Activated T-cell treated with anti-CD3 and anti-CD28 coated beads, Interleukin-2, amount 50 U/mL, for 72 hours (primary cell): ENCODE measurements around the gene RASGRF1. TPM values are rescaled to one million over a fixed set of nuclear protein-coding genes. Genes with fewer than 3 reads are reported as not detected.

Source experiments
- ATAC-seq, 2 donors: fragments of 150-1000 bp; cut with Tn5 transposase; replicated peaks in 1 of 2; 2 replicates each; pipeline ENCODE4 v1.10.0; 2021; ENCODE audit warnings: moderate library complexity in 2 of 2, mild to moderate bottlenecking in 1 of 2
- DNase-seq, 2 donors: peaks; one replicate each; pipeline ENCODE4 v3.0.0; 2021 to 2022; ENCODE audit warnings: mixed read lengths in 1 of 2
- H3K27ac Mint-ChIP-seq: one replicate; pipeline ENCODE4 v1.8.0; 2022; ENCODE audit warnings: mild to moderate bottlenecking, moderate library complexity, mixed read lengths
- H3K27me3 Mint-ChIP-seq: one replicate; pipeline ENCODE4 v1.8.0; 2022; ENCODE audit warnings: low read depth, mixed read lengths
- H3K36me3 Mint-ChIP-seq, 2 donors: one replicate each; pipeline ENCODE4 v1.8.0; 2022; ENCODE audit warnings: mixed read lengths in 2 of 2, mild to moderate bottlenecking in 1 of 2; ENCODE audit not compliant: insufficient read depth in 2 of 2
- H3K4me1 Mint-ChIP-seq: one replicate; pipeline ENCODE4 v1.8.0; 2022; ENCODE audit warnings: low read depth, mixed read lengths
- H3K4me3 Mint-ChIP-seq, 2 donors: one replicate each; pipeline ENCODE4 v1.8.0; 2022; ENCODE audit warnings: mild to moderate bottlenecking in 2 of 2, mixed read lengths in 2 of 2, moderate library complexity in 2 of 2
- H3K9me3 Mint-ChIP-seq, 2 donors: one replicate each; pipeline ENCODE4 v1.8.0; 2022; ENCODE audit warnings: mixed read lengths in 2 of 2
- total RNA-seq, 2 donors: library from RNA; stranded (reverse); gene quantifications; one replicate each; pipeline ENCODE4 v1.2.3, GENCODE V29; 2022

RASGRF1 gene
- total RNA-seq = not detected

GRCh38 chr15:79090487-79091203 lies at the start of gene RASGRF1:
Gene RASGRF1, minus strand, starts transcription at chr15:79090780. Its CDS starts 282 bp downstream, at chr15:79090498.
- peak within 1 kb of the TSS; percentile 25 to 63 for H3K4me3 Mint-ChIP-seq

GRCh38 chr15:79136434-79137046 lies 46.0 kb upstream of the RASGRF1 start:
- peaks cover 49% of the 10 kb centered on the region for H3K27me3 Mint-ChIP-seq
- H3K4me1 Mint-ChIP-seq = no peaks in the 10 kb centered on the region
- ATAC-seq = no peak
- H3K36me3 Mint-ChIP-seq = peaks cover 0 to 1% of the 10 kb centered on the region in 2 donors
- H3K4me3 Mint-ChIP-seq = no peak overlapping the region
- no peak for DNase-seq
- H3K27ac Mint-ChIP-seq = no peak overlapping the region
- H3K9me3 Mint-ChIP-seq = no peaks in the 10 kb centered on the region

More at GRCh38 chr15:79090487-79091203, at the start of gene RASGRF1:
- Mint-ChIP-seq H3K27ac (no peak within 1 kb of the TSS), H3K27me3 (peaks cover 62% of the 10 kb centered on the region), H3K4me1 (peaks cover 8% of the 10 kb centered on the region), H3K36me3 (peaks cover 0 to 2% of the 10 kb centered on the region in 2 donors), H3K9me3 (no peaks in the 10 kb centered on the region)
- DNase-seq (no peak), ATAC-seq (no peak)

- Mint-ChIP-seq H3K36me3 (peaks cover 0 to 3% of the 10 kb centered on the region in 2 donors), H3K4me3 (no peak overlapping the region), H3K27me3 (peaks cover 50% of the 10 kb centered on the region), H3K9me3 (no peaks in the 10 kb centered on the region), H3K27ac (no peak overlapping the region), H3K4me1 (no peaks in the 10 kb centered on the region)
- no peak for DNase-seq
- ATAC-seq = no peak
Measured at GRCh38 chr15:79133309-79133708, 42.7 kb upstream of the RASGRF1 start.

GRCh38 chr15:79132770-79133169 lies 42.2 kb upstream of the RASGRF1 start:
- peaks cover under 1% of the 10 kb centered on the region in 2 donors for H3K9me3 Mint-ChIP-seq
- peaks cover 55% of the 10 kb centered on the region for H3K27me3 Mint-ChIP-seq
- H3K4me3 Mint-ChIP-seq = no peak overlapping the region
- H3K4me1 Mint-ChIP-seq = no peaks in the 10 kb centered on the region
- H3K36me3 Mint-ChIP-seq = peaks cover 0 to 3% of the 10 kb centered on the region in 2 donors
- ATAC-seq = no peak
- DNase-seq = no peak
- no peak overlapping the region for H3K27ac Mint-ChIP-seq

GRCh38 chr15:79132361-79132760 lies 41.8 kb upstream of the RASGRF1 start:
- Mint-ChIP-seq H3K27ac (no peak overlapping the region), H3K36me3 (peaks cover 0 to 3% of the 10 kb centered on the region in 2 donors), H3K9me3 (peaks cover 4% of the 10 kb centered on the region in 2 donors), H3K27me3 (peaks cover 59% of the 10 kb centered on the region), H3K4me1 (no peaks in the 10 kb centered on the region), H3K4me3 (no peak overlapping the region)
- ATAC-seq (no peak), DNase-seq (no peak)

- Mint-ChIP-seq H3K27ac (no peak overlapping the region), H3K27me3 (peaks cover 52% of the 10 kb centered on the region)
- DNase-seq = no peak
Measured at GRCh38 chr15:79130535-79131130, 40.1 kb upstream of the RASGRF1 start.

GRCh38 chr15:79129235-79129634 lies 38.7 kb upstream of the RASGRF1 start:
- DNase-seq = no peak
- Mint-ChIP-seq H3K36me3 (peaks cover 0 to 3% of the 10 kb centered on the region in 2 donors), H3K4me1 (no peaks in the 10 kb centered on the region), H3K27ac (no peak overlapping the region), H3K4me3 (no peak overlapping the region), H3K9me3 (peaks cover 4% of the 10 kb centered on the region in 2 donors), H3K27me3 (peaks cover 60% of the 10 kb centered on the region)
- ATAC-seq = no peak

More at GRCh38 chr15:79130535-79131130, 40.1 kb upstream of the RASGRF1 start:
- H3K4me1 Mint-ChIP-seq = no peaks in the 10 kb centered on the region
- peaks cover 0 to 3% of the 10 kb centered on the region in 2 donors for H3K36me3 Mint-ChIP-seq
- no peak overlapping the region for H3K4me3 Mint-ChIP-seq
- H3K9me3 Mint-ChIP-seq = peaks cover 4% of the 10 kb centered on the region in 2 donors
- ATAC-seq = no peak

GRCh38 chr15:79128556-79128955 lies 38.0 kb upstream of the RASGRF1 start:
- H3K27me3 Mint-ChIP-seq = peaks cover 55% of the 10 kb centered on the region
- H3K27ac Mint-ChIP-seq = no peak overlapping the region
- H3K4me3 Mint-ChIP-seq = no peak overlapping the region
- no peaks in the 10 kb centered on the region for H3K4me1 Mint-ChIP-seq
- H3K36me3 Mint-ChIP-seq = peaks cover 0 to 3% of the 10 kb centered on the region in 2 donors
- no peak for ATAC-seq
- DNase-seq = no peak
- H3K9me3 Mint-ChIP-seq = peaks cover 4% of the 10 kb centered on the region in 2 donors

- DNase-seq (no peak), ATAC-seq (no peak)
- Mint-ChIP-seq H3K4me1 (no peaks in the 10 kb centered on the region), H3K4me3 (no peak overlapping the region), H3K27me3 (peaks cover 41% of the 10 kb centered on the region), H3K9me3 (peaks cover 4% of the 10 kb centered on the region in 2 donors), H3K27ac (no peak overlapping the region), H3K36me3 (no peaks in the 10 kb centered on the region)
Measured at GRCh38 chr15:79124388-79124787, 33.8 kb upstream of the RASGRF1 start.

GRCh38 chr15:79122991-79123390 lies 32.4 kb upstream of the RASGRF1 start:
- ATAC-seq = no peak
- H3K4me3 Mint-ChIP-seq = no peak overlapping the region
- no peaks in the 10 kb centered on the region for H3K4me1 Mint-ChIP-seq
- DNase-seq = no peak
- no peaks in the 10 kb centered on the region for H3K36me3 Mint-ChIP-seq
- H3K27ac Mint-ChIP-seq = no peak overlapping the region
- H3K27me3 Mint-ChIP-seq = peaks cover 31% of the 10 kb centered on the region
- H3K9me3 Mint-ChIP-seq = peaks cover 4% of the 10 kb centered on the region in 2 donors

- Mint-ChIP-seq H3K27ac (no peak overlapping the region), H3K4me3 (no peak overlapping the region), H3K36me3 (no peaks in the 10 kb centered on the region), H3K9me3 (no peaks in the 10 kb centered on the region), H3K4me1 (no peaks in the 10 kb centered on the region), H3K27me3 (peaks cover 25% of the 10 kb centered on the region)
- DNase-seq (no peak), ATAC-seq (no peak)
Measured at GRCh38 chr15:79122391-79122790, 31.8 kb upstream of the RASGRF1 start.

- no peak for DNase-seq
- no peak for ATAC-seq
- no peak overlapping the region for H3K4me3 Mint-ChIP-seq
- peaks cover 24% of the 10 kb centered on the region for H3K27me3 Mint-ChIP-seq
- no peaks in the 10 kb centered on the region for H3K4me1 Mint-ChIP-seq
- H3K27ac Mint-ChIP-seq = no peak overlapping the region
- no peaks in the 10 kb centered on the region for H3K36me3 Mint-ChIP-seq
- no peaks in the 10 kb centered on the region for H3K9me3 Mint-ChIP-seq
Measured at GRCh38 chr15:79121571-79121970, 31.0 kb upstream of the RASGRF1 start.

GRCh38 chr15:79117442-79118204 lies 27.0 kb upstream of the RASGRF1 start:
- ATAC-seq (no peak), DNase-seq (no peak)
- Mint-ChIP-seq H3K27me3 (peaks cover 7% of the 10 kb centered on the region), H3K4me1 (no peaks in the 10 kb centered on the region), H3K9me3 (no peaks in the 10 kb centered on the region), H3K36me3 (no peaks in the 10 kb centered on the region), H3K27ac (no peak overlapping the region), H3K4me3 (no peak overlapping the region)
